ENCODE data around the gene STK26.

- TF ChIP-seq CTCF (IDR thresholded peaks at IDR 0.05), result no peak
- no peak for TF ChIP-seq POLR2A (IDR thresholded peaks at IDR 0.05)
Observed at GRCh38 chrX:132059973-132060540, 37.0 kb downstream of the STK26 start.

Data from right lobe of liver (tissue), 4 donors.